Astrocyte (in vitro differentiated cells and primary cell): ENCODE results near the gene PODN.

Source experiments
- EZH2 ChIP-seq: IDR thresholded peaks from 2 replicates; pipeline ENCODE4 v1.6.1; 2012; ENCODE audit warnings: mild to moderate bottlenecking, low read length, inconsistent platforms; ENCODE audit not compliant: insufficient read depth
- TF ChIP-seq, protein P1 (sequence below): IDR thresholded peaks from 2 replicates; pipeline ENCODE4 v1.5.1; 2011; ENCODE audit warnings: low read depth, mild to moderate bottlenecking, inconsistent platforms, low read length, moderate library complexity; ENCODE audit not compliant: insufficient read depth

DNA sequence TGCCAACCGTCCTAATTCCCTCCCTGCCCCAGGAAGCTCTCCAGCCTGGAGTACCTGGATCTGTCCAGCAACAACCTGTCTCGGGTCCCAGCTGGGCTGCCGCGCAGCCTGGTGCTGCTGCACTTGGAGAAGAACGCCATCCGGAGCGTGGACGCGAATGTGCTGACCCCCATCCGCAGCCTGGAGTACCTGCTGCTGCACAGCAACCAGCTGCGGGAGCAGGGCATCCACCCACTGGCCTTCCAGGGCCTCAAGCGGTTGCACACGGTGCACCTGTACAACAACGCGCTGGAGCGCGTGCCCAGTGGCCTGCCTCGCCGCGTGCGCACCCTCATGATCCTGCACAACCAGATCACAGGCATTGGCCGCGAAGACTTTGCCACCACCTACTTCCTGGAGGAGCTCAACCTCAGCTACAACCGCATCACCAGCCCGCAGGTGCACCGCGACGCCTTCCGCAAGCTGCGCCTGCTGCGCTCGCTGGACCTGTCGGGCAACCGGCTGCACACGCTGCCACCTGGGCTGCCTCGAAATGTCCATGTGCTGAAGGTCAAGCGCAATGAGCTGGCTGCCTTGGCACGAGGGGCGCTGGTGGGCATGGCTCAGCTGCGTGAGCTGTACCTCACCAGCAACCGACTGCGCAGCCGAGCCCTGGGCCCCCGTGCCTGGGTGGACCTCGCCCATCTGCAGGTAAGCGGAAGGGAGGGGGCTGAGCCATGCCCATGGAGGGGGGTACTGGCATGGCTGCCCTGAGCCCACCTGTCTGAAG lies 16.5 kb downstream of the PODN start:
- TF ChIP-seq EZH2 = no peak
- TF ChIP-seq, protein P1, sequence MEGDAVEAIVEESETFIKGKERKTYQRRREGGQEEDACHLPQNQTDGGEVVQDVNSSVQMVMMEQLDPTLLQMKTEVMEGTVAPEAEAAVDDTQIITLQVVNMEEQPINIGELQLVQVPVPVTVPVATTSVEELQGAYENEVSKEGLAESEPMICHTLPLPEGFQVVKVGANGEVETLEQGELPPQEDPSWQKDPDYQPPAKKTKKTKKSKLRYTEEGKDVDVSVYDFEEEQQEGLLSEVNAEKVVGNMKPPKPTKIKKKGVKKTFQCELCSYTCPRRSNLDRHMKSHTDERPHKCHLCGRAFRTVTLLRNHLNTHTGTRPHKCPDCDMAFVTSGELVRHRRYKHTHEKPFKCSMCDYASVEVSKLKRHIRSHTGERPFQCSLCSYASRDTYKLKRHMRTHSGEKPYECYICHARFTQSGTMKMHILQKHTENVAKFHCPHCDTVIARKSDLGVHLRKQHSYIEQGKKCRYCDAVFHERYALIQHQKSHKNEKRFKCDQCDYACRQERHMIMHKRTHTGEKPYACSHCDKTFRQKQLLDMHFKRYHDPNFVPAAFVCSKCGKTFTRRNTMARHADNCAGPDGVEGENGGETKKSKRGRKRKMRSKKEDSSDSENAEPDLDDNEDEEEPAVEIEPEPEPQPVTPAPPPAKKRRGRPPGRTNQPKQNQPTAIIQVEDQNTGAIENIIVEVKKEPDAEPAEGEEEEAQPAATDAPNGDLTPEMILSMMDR = no peak
